ENCODE data around the gene NBEA.

NBEA gene

GRCh38 chr13:35165205-35165604 lies 223.1 kb downstream of the NBEA start:
- no peak for DNase-seq (ENCODE audit: low spot score)

GRCh38 chr13:35179494-35179893 lies 237.4 kb downstream of the NBEA start:
- no peak for DNase-seq (ENCODE audit: low spot score)

- no peak for DNase-seq (ENCODE audit: low spot score)
Measured at GRCh38 chr13:35179920-35180663, 238.0 kb downstream of the NBEA start.

GRCh38 chr13:35190241-35190640 lies 248.2 kb downstream of the NBEA start:
- DNase-seq (ENCODE audit: low spot score): no peak

- DNase-seq (ENCODE audit: low spot score): no peak
Measured at GRCh38 chr13:35191883-35192282, 249.8 kb downstream of the NBEA start.

- DNase-seq (ENCODE audit: low spot score): no peak
Measured at GRCh38 chr13:35198613-35199200, 256.6 kb downstream of the NBEA start.

GRCh38 chr13:35208587-35208986 lies 266.5 kb downstream of the NBEA start:
- DNase-seq (ENCODE audit: low spot score): no peak

GRCh38 chr13:35210261-35210660 lies 268.2 kb downstream of the NBEA start:
- no peak for DNase-seq (ENCODE audit: low spot score)

- no peak for DNase-seq (ENCODE audit: low spot score)
Measured at GRCh38 chr13:35211949-35212348, 269.9 kb downstream of the NBEA start.

- DNase-seq (ENCODE audit: low spot score): no peak
Measured at GRCh38 chr13:35213911-35214310, 271.8 kb downstream of the NBEA start.

GRCh38 chr13:35216131-35216530 lies 274.1 kb downstream of the NBEA start:
- no peak for DNase-seq (ENCODE audit: low spot score)

- DNase-seq (ENCODE audit: low spot score): no peak
Measured at GRCh38 chr13:35219021-35219420, 277.0 kb downstream of the NBEA start.

GRCh38 chr13:35225159-35225558 lies 283.1 kb downstream of the NBEA start:
- no peak for DNase-seq (ENCODE audit: low spot score)

GRCh38 chr13:35225582-35225981 lies 283.5 kb downstream of the NBEA start:
- DNase-seq (ENCODE audit: low spot score): no peak

- no peak for DNase-seq (ENCODE audit: low spot score)
Measured at GRCh38 chr13:35228536-35228935, 286.5 kb downstream of the NBEA start.

- DNase-seq (ENCODE audit: low spot score): no peak
Measured at GRCh38 chr13:35231426-35231825, 289.4 kb downstream of the NBEA start.

- no peak for DNase-seq (ENCODE audit: low spot score)
Measured at GRCh38 chr13:35238274-35238673, 296.2 kb downstream of the NBEA start.

- no peak for DNase-seq (ENCODE audit: low spot score)
Measured at GRCh38 chr13:35252536-35253205, 310.6 kb downstream of the NBEA start.

GRCh38 chr13:35255241-35255640 lies 313.2 kb downstream of the NBEA start:
- no peak for DNase-seq (ENCODE audit: low spot score)

- DNase-seq (ENCODE audit: low spot score): no peak
Measured at GRCh38 chr13:35256459-35257148, 314.5 kb downstream of the NBEA start.

GRCh38 chr13:35260316-35260715 lies 318.2 kb downstream of the NBEA start:
- no peak for DNase-seq (ENCODE audit: low spot score)

- no peak for DNase-seq (ENCODE audit: low spot score)
Measured at GRCh38 chr13:35266412-35266811, 324.3 kb downstream of the NBEA start.

GRCh38 chr13:35278917-35279316 lies 336.8 kb downstream of the NBEA start:
- no peak for DNase-seq (ENCODE audit: low spot score)
